Stromal cell of bone marrow (primary cell): ENCODE data around the gene MDFIC.
"Not testable (repeated sequence)": the region's sequence is repeated elsewhere in the genome, so short reads cannot be mapped to it uniquely, and the experiment has no call there.

Experiments
- DNase-seq: peaks from one replicate; pipeline ENCODE4 v3.0.0-alpha.2; 2012; ENCODE audit warnings: low read depth

Gene MDFIC, protein sequence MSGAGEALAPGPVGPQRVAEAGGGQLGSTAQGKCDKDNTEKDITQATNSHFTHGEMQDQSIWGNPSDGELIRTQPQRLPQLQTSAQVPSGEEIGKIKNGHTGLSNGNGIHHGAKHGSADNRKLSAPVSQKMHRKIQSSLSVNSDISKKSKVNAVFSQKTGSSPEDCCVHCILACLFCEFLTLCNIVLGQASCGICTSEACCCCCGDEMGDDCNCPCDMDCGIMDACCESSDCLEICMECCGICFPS

DNA sequence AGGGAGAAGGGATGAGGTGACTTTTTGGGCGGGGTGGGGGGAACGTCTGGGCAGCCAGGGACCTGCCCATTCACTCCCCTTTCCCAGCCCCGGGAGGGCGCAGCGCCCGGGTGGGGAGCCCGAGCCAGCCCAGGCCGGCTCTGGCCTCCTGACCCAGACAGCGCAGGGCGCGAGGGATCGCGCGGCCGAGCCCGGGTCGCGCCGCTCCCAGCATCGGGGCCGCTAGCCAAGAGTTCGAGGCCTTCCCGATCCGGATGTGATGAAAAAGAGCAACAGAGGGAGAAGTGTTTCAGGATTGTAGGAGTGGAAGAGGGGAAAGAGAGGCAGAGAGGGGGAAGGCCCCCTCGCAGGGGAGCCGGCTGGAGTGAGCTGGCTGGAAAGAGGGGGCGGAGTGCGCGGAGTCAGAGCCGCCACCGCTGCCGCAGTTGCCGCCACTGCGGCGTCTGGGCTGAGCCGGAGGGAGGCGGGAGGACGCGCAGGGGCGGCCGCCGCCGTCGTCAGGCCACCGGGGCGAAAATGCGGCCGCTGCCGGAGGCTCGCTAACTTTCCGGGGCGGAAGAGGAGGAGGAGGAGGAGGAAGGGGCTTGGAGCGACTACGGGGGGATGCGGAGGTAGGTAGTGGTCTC is at the start of gene MDFIC:
TSS of gene MDFIC (plus strand) at position 69 of the 626 bp plus-strand sequence. CDS start 940 bp downstream, outside the sequence.
- DNase-seq = peak; percentile 48

DNA sequence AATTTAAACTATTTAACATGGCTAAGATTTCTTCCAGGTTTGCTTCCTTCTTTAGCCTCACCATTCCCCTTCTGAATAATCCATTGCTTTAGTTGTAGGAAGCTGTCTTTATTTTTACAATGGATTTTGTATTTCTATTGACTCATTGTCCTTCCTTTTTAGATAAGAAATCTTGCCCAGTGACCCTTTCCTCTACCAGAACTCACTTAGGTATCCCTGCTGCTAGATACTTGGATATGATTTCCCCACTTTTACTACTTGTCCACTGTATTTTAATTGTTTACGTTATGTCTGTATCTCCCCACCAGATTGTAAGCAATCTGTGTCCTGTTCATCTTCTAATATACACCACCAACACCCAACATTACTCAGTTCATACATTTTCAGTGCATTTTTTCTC is 47.7 kb upstream of the MDFIC start:
- no peak for DNase-seq

DNA sequence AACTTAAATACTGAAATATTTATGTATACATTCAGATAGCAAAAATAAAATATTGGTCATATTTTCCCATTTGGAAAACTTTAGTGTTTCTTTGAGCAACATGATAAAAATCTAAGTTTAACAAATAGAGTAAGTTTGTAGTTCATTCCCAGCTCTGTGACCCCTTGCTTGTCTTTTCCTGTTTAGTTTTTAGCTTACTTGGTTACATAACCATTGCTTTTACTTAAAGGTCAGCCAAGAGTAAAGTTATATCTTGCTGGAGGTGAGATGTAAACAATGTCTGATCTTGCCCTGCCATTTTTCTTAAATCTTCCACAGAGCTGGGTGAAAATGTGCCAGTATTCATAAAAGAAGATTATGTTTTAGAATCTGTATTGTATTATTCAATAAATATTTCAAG is 46.7 kb upstream of the MDFIC start:
- no peak for DNase-seq

GRCh38 chr7:114879554-114879953 is 42.3 kb upstream of the MDFIC start:
- peak; percentile 20 for DNase-seq

DNA sequence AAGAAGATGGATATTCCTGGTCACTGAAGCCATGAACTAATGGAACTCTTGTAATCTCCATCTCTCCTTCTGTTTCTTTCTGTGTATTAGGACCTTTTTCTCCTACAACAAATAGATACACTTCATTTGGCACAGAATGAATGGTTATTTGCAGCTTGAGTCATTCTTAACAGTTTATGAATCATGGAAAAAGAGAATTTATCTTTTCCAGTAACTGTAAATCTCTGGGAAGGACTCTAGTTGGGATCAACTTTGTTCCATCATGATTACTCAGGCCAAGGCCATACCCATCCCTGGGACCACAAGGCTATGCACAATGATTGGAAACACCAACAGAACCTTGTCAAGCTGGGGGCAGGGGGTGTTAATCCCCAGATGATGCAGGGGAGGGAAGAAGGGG is 36.1 kb upstream of the MDFIC start:
- peak; percentile 69 for DNase-seq

DNA sequence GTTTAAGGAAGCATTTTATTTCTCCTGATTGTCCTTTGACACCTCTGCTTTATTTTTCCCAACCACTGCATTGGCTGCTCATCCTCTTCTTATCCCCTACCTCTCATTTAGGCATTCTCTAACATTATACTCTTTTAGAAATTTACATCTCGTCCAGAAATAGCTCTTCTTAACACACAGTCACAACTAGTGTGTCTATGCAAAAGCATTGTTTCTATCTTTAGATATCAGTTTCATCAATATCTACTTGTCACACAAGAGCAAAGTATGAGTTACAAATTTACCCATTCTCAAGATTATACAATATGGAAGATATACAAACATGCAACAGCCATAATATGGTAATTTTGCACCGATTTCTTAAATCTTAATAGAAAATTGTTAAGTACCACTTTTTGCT is 35.7 kb upstream of the MDFIC start:
- no peak for DNase-seq

- DNase-seq = not testable (repeated sequence)
Observed at GRCh38 chr7:114889116-114889515, 32.8 kb upstream of the MDFIC start.

DNA sequence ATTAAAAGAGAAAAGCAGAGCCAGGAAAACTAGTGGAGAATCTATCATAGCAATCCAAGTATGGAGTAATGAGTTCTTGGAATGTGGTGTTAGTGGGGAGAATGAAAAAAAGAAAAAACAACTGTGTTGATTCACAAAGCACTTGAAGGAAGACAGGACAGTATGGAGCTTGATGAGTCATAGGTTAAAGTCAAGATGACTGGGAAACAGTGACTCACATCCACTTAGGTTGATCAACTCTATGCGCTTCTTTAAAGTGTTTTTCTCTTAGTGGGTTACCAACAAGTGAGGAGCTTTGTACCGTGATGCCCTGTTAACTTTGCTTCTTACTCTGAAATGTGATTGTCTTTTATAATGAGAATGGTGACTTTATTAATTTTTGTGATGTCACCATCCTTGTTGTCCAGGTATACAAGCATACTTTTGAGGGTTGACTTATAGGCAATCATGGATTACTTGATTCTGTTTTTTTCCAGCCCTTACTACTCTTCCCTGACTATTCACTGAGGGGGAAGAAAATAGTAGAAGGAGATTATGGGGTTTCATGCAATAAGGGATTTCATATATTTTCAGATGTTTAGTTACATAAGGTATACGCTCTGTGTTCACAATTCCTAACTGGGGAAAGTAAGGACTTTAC is 32.1 kb upstream of the MDFIC start:
- DNase-seq = peak; percentile 96

GRCh38 chr7:114890561-114890960 is 31.3 kb upstream of the MDFIC start:
- no peak for DNase-seq

- DNase-seq = no peak
Observed at GRCh38 chr7:114900127-114900526, 21.8 kb upstream of the MDFIC start.

DNA sequence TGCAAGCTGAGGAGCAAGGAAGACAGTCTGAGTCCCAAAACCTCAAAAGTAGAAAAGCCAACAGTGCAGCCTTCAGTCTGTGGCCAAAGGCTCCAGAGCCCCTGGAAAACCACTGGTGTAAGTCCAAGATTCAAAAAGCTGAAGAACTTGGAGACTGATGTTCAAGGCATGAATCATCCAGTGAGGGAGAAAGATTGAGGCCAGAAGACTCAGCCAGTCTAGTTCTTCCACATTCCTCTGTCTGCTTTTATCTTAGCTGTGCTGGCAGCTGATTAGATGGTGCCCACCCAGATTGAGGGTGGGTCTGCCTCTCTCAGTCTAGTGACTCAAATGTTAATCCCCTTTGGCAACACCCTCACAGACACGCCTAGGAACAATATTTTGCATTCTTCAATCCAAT is 20.1 kb upstream of the MDFIC start:
- peak; percentile 47 for DNase-seq

DNA sequence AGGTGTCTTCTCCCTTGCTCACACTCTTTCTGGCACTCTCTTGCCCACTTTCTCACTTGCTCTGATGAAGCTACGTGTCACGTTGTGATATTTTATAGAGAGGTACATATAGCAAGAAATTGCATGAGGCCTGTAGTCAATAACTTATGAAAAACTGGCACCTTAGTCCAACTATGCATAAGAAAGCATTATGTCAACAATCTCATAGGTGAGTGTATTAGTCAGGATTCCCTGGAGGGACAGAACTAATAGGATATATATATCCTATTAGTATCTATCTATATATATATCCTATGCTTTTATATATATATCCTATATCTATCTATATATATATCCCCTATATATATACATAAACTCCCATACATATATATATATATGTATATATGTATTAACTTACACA is 18.8 kb upstream of the MDFIC start:
- DNase-seq = no peak

- no peak for DNase-seq
Observed at GRCh38 chr7:114910787-114911186, 11.1 kb upstream of the MDFIC start.

- no peak for DNase-seq
Observed at GRCh38 chr7:114911411-114911810, 10.5 kb upstream of the MDFIC start.

GRCh38 chr7:114916261-114916892 is 5.5 kb upstream of the MDFIC start:
- DNase-seq = no peak

- no peak for DNase-seq
Observed at GRCh38 chr7:114917211-114917839, 4.6 kb upstream of the MDFIC start.

DNA sequence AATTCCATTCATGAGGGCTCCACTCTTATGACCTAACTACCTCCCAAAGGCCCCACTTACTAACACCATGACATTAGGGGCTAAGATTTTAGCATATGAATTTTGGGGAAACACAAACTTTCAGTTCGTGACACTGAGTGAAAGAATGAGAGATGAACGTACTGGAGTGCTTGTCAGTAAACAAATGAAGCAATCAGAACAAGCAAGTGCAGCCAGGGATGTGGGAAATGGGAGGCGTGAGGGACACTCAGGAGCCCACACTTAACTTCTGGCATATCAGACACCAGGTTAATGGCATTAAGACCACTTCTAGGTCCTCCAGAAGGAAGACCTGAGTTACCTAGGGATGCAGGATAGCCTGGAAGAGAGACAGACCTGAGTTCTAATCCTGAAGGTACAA is 2.3 kb upstream of the MDFIC start:
- DNase-seq = no peak

- DNase-seq = no peak
Observed at GRCh38 chr7:114921631-114922025, 266 bp upstream of the MDFIC start.

DNA sequence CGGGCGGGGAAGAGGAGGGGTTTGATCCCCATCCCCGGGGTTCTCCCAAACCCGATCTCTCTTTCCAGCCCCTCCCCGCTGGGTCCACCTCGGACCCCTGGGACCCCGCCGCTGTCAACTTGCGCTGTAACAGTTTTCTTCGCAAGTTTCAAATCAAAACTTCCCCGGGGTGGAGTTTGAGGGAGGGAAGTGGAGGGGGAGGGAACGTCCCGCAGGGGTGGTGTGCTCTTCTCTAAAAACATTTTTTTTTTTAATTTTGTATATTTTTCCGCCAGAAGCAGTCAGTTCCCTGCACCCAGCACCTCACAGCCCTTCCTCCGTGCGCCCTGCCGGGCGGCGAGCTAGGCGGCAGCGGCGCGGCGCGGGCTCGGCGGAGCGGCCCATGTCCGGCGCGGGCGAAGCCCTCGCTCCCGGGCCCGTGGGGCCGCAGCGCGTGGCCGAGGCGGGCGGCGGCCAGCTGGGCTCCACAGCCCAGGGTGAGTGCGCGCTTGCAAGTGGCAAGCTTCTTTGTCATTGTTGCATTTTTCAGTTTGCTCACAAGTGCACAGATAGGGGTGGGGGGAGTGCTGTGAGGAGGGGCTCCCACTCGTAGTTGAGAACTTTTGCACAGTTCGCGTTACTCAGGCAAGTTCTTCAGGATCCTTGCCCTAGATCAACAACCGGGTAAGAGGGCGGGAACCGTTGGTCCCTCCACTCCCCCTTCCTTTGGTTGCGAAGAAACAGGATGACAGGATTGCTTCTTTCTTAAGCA is 933 bp downstream of the MDFIC start:
- peak; percentile 59 for DNase-seq

GRCh38 chr7:114923403-114923713 is 1.5 kb downstream of the MDFIC start:
- DNase-seq = no peak

DNA sequence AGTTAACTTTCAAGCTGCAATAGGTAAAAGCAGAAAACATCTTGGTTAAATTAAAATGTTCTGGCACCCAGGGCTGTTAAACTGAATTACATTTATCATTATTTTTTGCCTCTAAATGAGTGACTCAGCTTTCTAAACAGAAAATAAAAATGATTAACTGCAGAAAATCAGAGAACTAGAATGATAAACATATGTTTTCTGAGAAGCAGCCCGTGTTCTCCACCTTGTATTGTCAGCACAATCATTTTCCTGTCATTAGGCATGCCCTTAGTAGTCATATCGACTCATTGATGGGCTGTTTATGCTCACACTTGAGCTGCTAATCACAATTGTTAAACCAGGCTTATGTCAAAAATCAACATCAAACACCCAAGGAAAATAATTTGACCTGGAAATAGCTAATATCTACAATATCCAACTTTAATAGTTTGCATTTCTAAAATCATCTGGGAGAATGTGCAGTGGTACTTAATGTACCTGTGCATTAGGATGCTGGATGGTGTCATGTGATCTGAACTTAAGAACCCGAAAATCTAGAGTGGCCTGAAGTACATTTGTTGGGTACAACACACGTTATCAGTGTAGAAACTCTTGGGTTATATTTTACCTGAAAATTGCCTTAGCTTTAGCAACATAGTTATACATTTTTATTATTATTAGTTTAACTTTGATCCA is 2.3 kb downstream of the MDFIC start:
- no peak for DNase-seq
